GM21423 (cell line): Measurements from ENCODE around the gene CLDND2.

Experiments used
- ATAC-seq: cut with Tn5 transposase; IDR thresholded peaks from one replicate; pipeline ENCODE4 v1.9.1; 2021; ENCODE audit warnings: mild to moderate bottlenecking, moderate library complexity; ENCODE audit not compliant: unreplicated experiment

Gene CLDND2

GRCh38 chr19:51386882-51387520 lies 18.2 kb upstream of the CLDND2 start:
- ATAC-seq = no peak

DNA sequence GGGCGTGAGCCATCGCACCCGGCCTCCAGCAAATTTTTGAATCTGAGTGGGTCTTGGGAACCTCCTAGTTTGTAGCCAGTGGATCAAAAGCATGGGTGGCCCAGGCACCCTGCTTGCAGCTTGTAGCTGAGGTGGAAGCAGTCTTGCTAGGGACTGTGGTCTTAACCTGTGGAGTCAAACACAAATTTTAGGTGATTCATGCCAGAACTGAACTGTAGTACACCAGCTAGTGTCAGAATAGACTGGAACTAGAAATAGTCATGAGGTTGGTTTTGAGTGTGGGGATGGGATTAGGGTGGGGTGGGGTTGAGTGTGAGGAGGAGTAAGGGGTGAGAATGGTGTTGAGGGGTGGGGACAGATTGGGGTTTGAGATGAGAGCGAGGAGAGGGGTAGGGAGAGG lies 13.2 kb upstream of the CLDND2 start:
- no peak for ATAC-seq

GRCh38 chr19:51380379-51380778 lies 11.6 kb upstream of the CLDND2 start:
- ATAC-seq = no peak

- no peak for ATAC-seq
These were observed 8.6 kb upstream of the CLDND2 start for GRCh38 chr19:51377422-51377821.

- ATAC-seq = no peak
These were observed 6.9 kb upstream of the CLDND2 start for GRCh38 chr19:51375504-51376221.

GRCh38 chr19:51372649-51373504 lies 4.1 kb upstream of the CLDND2 start, which contains the start of gene NKG7:
Gene NKG7, minus strand, starts transcription at chr19:51372654. Its CDS starts 119 bp downstream, at chr19:51372535.
- ATAC-seq = peak; percentile 37

DNA sequence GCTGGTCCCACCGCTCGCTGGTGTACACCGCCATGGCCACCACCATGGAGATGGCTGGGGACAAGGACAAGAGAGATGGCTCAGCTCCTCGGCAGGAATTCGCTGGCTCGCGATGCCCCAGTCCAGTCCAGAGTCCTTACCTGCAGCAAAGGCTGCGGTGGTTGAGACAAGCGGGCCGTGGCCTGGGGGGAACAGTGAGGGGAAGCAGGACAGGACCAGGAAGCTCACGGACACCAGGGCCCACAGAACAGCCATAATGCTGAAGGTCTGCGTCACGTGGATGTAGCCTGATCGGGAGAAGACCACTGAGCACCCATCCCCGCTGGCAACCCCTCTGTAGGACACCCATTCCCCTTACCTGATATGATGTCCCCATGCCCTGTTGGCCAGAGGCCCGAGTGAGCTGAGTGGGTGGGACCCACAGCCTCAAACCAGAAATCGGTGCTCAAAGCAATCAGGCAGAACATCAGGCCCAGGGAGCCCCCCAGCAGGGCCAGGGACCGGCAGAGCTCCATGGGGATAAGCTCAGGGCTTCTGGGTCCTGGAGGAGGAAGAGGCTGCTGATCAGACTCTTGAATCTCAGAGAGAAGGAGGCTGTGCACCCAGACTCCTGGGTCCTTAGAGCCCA lies 3.3 kb upstream of the CLDND2 start:
- no peak for ATAC-seq

- no peak for ATAC-seq
These were observed 2.4 kb upstream of the CLDND2 start for GRCh38 chr19:51371186-51371690.

DNA sequence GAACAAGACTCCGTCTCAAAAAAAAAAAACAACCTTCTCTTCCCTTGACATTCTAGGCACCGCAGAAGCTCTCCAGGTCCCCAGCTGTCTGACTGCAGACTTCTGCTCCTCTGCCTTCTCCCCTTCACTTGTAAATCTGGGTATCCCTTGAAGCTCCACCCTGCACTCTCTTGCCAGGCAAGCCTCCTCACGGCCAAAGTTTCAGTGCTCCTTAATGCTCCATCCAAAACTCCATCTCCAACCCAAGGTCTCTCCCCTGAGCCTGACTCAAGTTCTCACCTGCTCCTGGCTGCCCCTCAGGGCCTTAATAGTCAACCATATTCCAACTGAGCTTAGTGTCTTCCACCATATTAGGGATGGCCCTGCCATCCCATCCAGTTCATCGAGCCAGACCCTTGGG lies 1.4 kb upstream of the CLDND2 start:
- ATAC-seq = no peak

DNA sequence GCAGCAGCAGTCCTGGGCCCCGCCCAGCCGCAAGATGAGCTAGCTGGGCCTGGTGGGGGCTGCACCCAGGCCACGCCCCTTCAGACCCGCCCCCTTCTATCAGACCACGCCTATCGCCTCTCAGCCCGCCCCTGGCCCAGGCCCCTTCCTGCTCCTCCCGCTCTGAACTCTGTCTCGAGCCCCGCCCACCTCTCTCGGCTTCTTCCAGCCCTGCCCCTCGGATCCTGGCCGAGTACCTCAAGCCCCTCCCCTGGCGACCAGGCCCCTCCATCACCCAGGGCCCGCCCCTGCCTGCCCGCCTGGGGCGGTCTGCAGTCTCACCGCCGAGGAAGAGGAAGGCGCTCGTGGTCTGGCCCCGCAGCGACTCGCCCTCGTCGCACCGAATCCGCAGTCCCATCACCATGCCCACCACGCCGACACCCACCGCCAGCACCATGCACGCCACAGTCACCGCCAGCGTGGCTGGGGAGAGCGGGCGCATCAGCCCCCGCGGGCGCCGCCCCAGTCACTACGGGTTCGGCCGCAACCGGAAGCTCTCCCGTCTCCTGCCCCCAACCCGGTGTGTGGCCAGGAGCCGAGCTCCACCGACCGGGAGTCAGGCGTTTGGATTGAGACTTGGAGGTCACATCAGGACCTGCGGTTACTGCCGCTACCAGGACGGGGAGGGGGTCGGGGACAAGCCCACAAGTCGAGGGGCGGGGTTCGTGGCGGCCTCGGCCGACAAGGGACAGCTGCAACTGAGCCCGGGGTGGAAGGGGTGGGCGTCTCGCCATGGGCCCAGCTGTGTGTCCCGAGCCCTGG lies 1.0 kb downstream of the CLDND2 start:
- peak; percentile 66 for ATAC-seq

DNA sequence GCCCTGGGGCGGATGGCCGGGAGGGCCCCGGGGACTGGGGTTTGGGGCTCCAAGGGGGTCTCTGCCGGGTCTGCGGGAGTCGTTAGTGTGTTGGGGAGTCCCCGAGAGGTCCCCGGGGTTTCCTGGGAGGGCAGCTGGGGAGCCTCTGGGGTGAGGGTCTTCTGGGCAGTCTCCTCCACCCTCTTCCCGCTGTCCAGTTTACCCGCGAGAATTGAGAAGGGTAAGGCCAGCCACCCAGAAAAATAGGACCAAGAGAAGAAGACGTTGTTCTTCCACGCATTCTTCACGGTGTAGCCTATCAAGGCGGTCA lies 1.6 kb downstream of the CLDND2 start:
- ATAC-seq = peak; percentile 7

- ATAC-seq = peak; percentile 51
These were observed 2.2 kb downstream of the CLDND2 start for GRCh38 chr19:51366389-51367254.

GRCh38 chr19:51365965-51366388 lies 2.8 kb downstream of the CLDND2 start, which contains the start of gene ETFB:
Gene ETFB, minus strand, starts transcription at chr19:51366388. Its CDS starts 62 bp downstream, at chr19:51366326.
- ATAC-seq = no peak

DNA sequence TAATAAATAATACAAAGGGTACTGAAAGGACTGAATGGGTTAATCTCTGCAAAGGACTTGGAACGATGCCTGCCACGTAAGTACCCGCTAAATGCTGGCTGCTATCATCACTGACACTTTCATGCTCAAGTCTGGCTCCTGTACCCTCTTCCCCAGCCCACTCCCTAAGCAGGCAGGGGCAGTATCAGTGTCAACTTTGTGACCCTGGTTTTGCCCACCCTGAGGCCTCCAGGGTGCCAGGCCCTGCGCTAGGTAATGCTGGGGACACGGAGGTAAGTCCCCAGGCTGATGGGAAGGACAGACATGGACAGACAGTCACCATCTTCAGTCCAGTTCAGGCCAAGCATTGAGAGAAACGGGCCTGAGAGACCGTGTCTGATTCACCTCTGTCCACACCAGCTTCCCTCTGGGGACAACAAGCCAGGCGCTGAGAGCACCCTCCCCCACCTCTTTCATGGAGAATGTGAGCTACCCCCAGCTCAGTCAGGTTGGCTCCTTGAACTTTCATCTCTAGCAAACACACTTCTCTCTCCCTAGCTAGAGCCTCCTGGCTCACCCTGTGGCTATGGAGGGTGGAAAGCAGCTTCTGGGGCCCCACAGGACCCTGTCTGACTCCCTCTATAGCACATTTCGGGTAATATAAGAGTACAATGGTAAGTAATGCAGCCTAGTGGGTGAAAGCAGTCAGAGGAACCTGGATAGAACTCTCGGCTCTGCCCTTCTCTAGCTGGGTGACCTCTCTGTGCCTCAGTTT lies 3.4 kb downstream of the CLDND2 start:
- ATAC-seq = no peak

- ATAC-seq = no peak
These were observed 4.3 kb downstream of the CLDND2 start for GRCh38 chr19:51364200-51365106.

- no peak for ATAC-seq
These were observed 7.6 kb downstream of the CLDND2 start for GRCh38 chr19:51361239-51361638.

DNA sequence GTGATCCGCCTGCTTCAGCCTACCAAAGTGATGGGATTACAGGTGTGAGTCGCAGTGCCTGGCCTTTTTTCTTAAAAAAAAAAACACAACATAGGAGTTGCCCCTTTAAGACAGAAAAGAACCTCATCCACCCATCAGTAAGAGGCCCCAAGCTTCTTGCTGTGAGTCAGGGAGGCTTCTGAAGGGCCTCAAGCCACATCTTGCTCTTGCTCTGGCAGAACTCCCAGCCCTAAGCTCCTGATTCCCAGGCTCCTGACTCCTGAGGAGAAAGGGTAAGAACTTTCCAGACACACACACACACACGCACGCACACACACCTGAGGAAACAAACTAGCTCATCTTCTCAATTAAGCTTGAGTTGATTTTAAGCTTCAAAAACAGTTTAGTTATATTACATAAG lies 9.5 kb downstream of the CLDND2 start:
- no peak for ATAC-seq
